ENCODE results near the gene MARCHF7. TPM values are rescaled to one million over a fixed set of nuclear protein-coding genes. Genes with fewer than 3 reads are reported as not detected.

MARCHF7 gene
- total and polyA plus RNA-seq, 2 of the 13 experiments (the other 11 are each of a cell fraction or from before 2014, with no cell fraction given): 32.8 to 88.5 TPM

DNA sequence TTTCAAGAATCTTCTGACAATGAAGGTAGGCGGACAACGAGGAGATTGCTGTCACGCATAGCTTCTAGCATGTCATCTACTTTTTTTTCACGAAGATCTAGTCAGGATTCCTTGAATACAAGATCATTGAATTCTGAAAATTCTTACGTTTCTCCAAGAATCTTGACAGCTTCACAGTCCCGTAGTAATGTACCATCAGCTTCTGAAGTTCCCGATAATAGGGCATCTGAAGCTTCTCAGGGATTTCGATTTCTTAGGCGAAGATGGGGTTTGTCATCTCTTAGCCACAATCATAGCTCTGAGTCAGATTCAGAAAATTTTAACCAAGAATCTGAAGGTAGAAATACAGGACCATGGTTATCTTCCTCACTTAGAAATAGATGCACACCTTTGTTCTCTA, 35.8 kb downstream of the MARCHF7 start:
- no peaks in the 10 kb centered on the region for H3K4me1 ChIP-seq (ENCODE audit: insufficient read depth, low read length)
- ChIA-PET CTCF (ENCODE audit: low intra/inter-chr PET ratio, low total read pairs) (no interaction called here), POLR2A (no interaction called here)
- H3K4me2 ChIP-seq (ENCODE audit: low read depth, low read length): no peak overlapping the region
- H3K9me3 ChIP-seq (ENCODE audit: low read length): no peaks in the 10 kb centered on the region
- WGBS (ENCODE audit: low lambda C conversion rate): 89% methylated on average over 9 of the region's 9 CpGs
- H3K4me3 ChIP-seq (replicated peaks in 1 of 3; ENCODE audit: insufficient read depth in 1 of 3, low read depth in 2 of 3, low read length in 3 of 3): no peak overlapping the region
- H3K36me3 ChIP-seq (replicated peaks in 1 of 2; ENCODE audit: control insufficient read depth in 1 of 2, insufficient read depth in 2 of 2, low read length in 2 of 2): peaks cover 11 to 82% of the 10 kb centered on the region in 2 experiments
- H2AFZ ChIP-seq (ENCODE audit: low read length): no peak overlapping the region
- no peaks in the 10 kb centered on the region for H3K27me3 ChIP-seq (ENCODE audit: control insufficient read depth in 1 of 2, insufficient read depth in 2 of 2, low read length in 2 of 2)
- no peak for ATAC-seq
- H4K20me1 ChIP-seq (ENCODE audit: insufficient read depth, low read length): no peaks in the 10 kb centered on the region; the same call in 1 of the 2 replicates
- TF ChIP-seq RBM22 (optimal IDR thresholded peaks at IDR 0.05; ENCODE audit: low read length) (peak; percentile 55), NCOA2 (CRISPR knock-in tag; IDR thresholded peaks at IDR 0.05) (no peak)
- TSS peak; percentile 23 for BruUV-seq (replicated peaks)
- no peak for FAIRE-seq
- DNase-seq (ENCODE audit: low spot score): no peak
- no peak overlapping the region for H3K27ac ChIP-seq (ENCODE audit: extremely low read length, insufficient read depth, low read length)
- peaks cover 6% of the 10 kb centered on the region for H3K79me2 ChIP-seq (ENCODE audit: insufficient read depth, low read length)
- H3K9ac ChIP-seq (ENCODE audit: insufficient read depth, low read depth, low read length): no peak overlapping the region
- intact Hi-C loops (cut with micrococcal nuclease; ENCODE audit: unreplicated experiment) (no loop called here), in situ Hi-C loops (cut with HindIII; ENCODE audit: extremely low pct_ligation_motif_present, low pct_unique_long_range_greater_than_20kb) (no loop called here)

DNA sequence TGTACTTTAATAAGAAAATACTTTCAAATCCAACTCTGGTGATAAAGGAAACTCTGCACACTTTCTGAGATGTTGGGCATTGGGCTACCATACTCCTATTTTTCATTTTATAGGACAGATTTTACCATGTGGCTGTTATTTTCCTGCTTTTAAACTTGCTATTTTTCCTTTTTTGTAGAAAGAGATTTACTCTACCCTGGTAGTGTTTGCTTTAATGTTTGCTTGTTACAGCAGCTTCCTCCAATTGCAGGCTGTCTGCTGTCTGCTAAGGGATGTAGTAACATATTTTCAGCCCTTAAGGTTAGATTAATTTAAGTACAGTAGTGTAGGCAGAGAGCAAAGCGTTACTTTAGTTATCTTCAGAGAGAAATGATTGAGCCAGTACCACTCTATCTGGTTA, 38.6 kb downstream of the MARCHF7 start:
- no peaks in the 10 kb centered on the region for H3K9me3 ChIP-seq (ENCODE audit: low read length)
- no peak overlapping the region for H3K4me2 ChIP-seq (ENCODE audit: low read depth, low read length)
- no peak overlapping the region for H3K9ac ChIP-seq (ENCODE audit: insufficient read depth, low read depth, low read length)
- BruUV-seq (replicated peaks): no TSS peak
- in situ Hi-C loops (cut with HindIII; ENCODE audit: extremely low pct_ligation_motif_present, low pct_unique_long_range_greater_than_20kb) (no loop called here), intact Hi-C loops (cut with micrococcal nuclease; ENCODE audit: unreplicated experiment) (no loop called here)
- no peak for FAIRE-seq
- H3K4me1 ChIP-seq (ENCODE audit: insufficient read depth, low read length): no peaks in the 10 kb centered on the region
- no peaks in the 10 kb centered on the region for H3K27me3 ChIP-seq (ENCODE audit: control insufficient read depth in 1 of 2, insufficient read depth in 2 of 2, low read length in 2 of 2)
- no peak overlapping the region for H2AFZ ChIP-seq (ENCODE audit: low read length)
- ChIA-PET POLR2A (no interaction called here), CTCF (ENCODE audit: low intra/inter-chr PET ratio, low total read pairs) (no interaction called here)
- H4K20me1 ChIP-seq (ENCODE audit: insufficient read depth, low read length): no peaks in the 10 kb centered on the region; the same call in 1 of the 2 replicates
- no peak overlapping the region for H3K27ac ChIP-seq (ENCODE audit: extremely low read length, insufficient read depth, low read length)
- 98% methylated on average over 1 of the region's 1 CpG for WGBS (ENCODE audit: low lambda C conversion rate)
- no peak for ATAC-seq
- H3K79me2 ChIP-seq (ENCODE audit: insufficient read depth, low read length): peaks cover 5% of the 10 kb centered on the region
- DNase-seq (ENCODE audit: low spot score): no peak
- no peak overlapping the region for H3K4me3 ChIP-seq (replicated peaks in 1 of 3; ENCODE audit: insufficient read depth in 1 of 3, low read depth in 2 of 3, low read length in 3 of 3)
- peaks cover 11 to 84% of the 10 kb centered on the region in 2 experiments for H3K36me3 ChIP-seq (replicated peaks in 1 of 2; ENCODE audit: control insufficient read depth in 1 of 2, insufficient read depth in 2 of 2, low read length in 2 of 2)
- no peak for TF ChIP-seq BORCS8-MEF2B (CRISPR knock-in tag; IDR thresholded peaks at IDR 0.05)
- TF ChIP-seq ZSCAN9 (CRISPR knock-in tag; IDR thresholded peaks at IDR 0.05; ENCODE audit: borderline replicate concordance): no peak
- peak; percentile 37 for TF ChIP-seq AGO2 (optimal IDR thresholded peaks at IDR 0.05; ENCODE audit: low read depth, low read length)
- no peak for TF ChIP-seq CC2D1A (CRISPR knock-in tag; IDR thresholded peaks at IDR 0.05)
- TF ChIP-seq ZNF33B (CRISPR knock-in tag; IDR thresholded peaks at IDR 0.05): no peak
- TF ChIP-seq REPIN1 (CRISPR knock-in tag; IDR thresholded peaks at IDR 0.05; ENCODE audit: borderline replicate concordance, low read depth): no peak
- no peak for TF ChIP-seq SATB2 (CRISPR knock-in tag; IDR thresholded peaks at IDR 0.05)
- no peak for TF ChIP-seq PAWR (CRISPR knock-in tag; IDR thresholded peaks at IDR 0.05; ENCODE audit: borderline replicate concordance)
- TF ChIP-seq, protein P1, sequence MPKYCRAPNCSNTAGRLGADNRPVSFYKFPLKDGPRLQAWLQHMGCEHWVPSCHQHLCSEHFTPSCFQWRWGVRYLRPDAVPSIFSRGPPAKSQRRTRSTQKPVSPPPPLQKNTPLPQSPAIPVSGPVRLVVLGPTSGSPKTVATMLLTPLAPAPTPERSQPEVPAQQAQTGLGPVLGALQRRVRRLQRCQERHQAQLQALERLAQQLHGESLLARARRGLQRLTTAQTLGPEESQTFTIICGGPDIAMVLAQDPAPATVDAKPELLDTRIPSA (CRISPR knock-in tag; IDR thresholded peaks at IDR 0.05; ENCODE audit: borderline replicate concordance): no peak
- peak; percentile 57; the same call in 1 of the 2 replicates for TF ChIP-seq ZNF7 (CRISPR knock-in tag; IDR thresholded peaks at IDR 0.05)
- no peak for TF ChIP-seq ZNF569 (CRISPR knock-in tag; IDR thresholded peaks at IDR 0.05; ENCODE audit: borderline replicate concordance)
- TF ChIP-seq, protein P2, sequence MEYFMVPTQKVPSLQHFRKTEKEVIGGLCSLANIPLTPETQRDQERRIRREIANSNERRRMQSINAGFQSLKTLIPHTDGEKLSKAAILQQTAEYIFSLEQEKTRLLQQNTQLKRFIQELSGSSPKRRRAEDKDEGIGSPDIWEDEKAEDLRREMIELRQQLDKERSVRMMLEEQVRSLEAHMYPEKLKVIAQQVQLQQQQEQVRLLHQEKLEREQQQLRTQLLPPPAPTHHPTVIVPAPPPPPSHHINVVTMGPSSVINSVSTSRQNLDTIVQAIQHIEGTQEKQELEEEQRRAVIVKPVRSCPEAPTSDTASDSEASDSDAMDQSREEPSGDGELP (IDR thresholded peaks at IDR 0.05; ENCODE audit: borderline replicate concordance, low read depth): no peak
- TF ChIP-seq CREM (IDR thresholded peaks at IDR 0.05): no peak
- TF ChIP-seq CREM (CRISPR knock-in tag; IDR thresholded peaks at IDR 0.05): no peak
- no peak for TF ChIP-seq ZKSCAN1 (IDR thresholded peaks at IDR 0.05; ENCODE audit: low read length)
- peak; percentile 95 for TF ChIP-seq ZNF12 (CRISPR knock-in tag; IDR thresholded peaks at IDR 0.05)
- no peak for TF ChIP-seq MIXL1 (CRISPR knock-in tag; IDR thresholded peaks at IDR 0.05)
- TF ChIP-seq ZNF556 (CRISPR knock-in tag; IDR thresholded peaks at IDR 0.05; ENCODE audit: borderline replicate concordance): no peak
- TF ChIP-seq SP140L (CRISPR knock-in tag; IDR thresholded peaks at IDR 0.05; ENCODE audit: borderline replicate concordance): no peak
- TF ChIP-seq TEAD3 (CRISPR knock-in tag; optimal IDR thresholded peaks at IDR 0.05; ENCODE audit: borderline replicate concordance): no peak
- TF ChIP-seq ZNF3 (CRISPR knock-in tag; IDR thresholded peaks at IDR 0.05): no peak
